Fibroblast of lung (primary cell): ENCODE measurements around the gene AK5. TPM values are rescaled to one million over a fixed set of nuclear protein-coding genes. Genes with fewer than 3 reads are reported as not detected.

Experiments used
- DNase-seq, 2 donors: peaks; one replicate each; pipeline versions ENCODE4 v3.0.0 to v3.0.0-alpha.2; 2010; ENCODE audit warnings: low read depth in 2 of 2
- H2AFZ ChIP-seq: 2 replicates; pipeline ENCODE4 v1.5.1; 2012; ENCODE audit warnings: low read length, control low read depth, inconsistent platforms
- H3K27ac ChIP-seq: 2 replicates; pipeline ENCODE4 v1.5.1; 2011; ENCODE audit warnings: low read length, control low read depth; ENCODE audit not compliant: insufficient read depth
- H3K27me3 ChIP-seq: 2 replicates; pipeline ENCODE4 v1.5.1; 2011; ENCODE audit warnings: mild to moderate bottlenecking, low read length; ENCODE audit not compliant: control insufficient read depth, insufficient read depth
- H3K36me3 ChIP-seq: 2 replicates; pipeline ENCODE4 v1.5.1; 2011; ENCODE audit warnings: low read length; ENCODE audit not compliant: control insufficient read depth, insufficient read depth
- H3K4me1 ChIP-seq: 2 replicates; pipeline ENCODE4 v1.5.1; 2011; ENCODE audit warnings: low read length; ENCODE audit not compliant: control insufficient read depth, insufficient read depth; ENCODE audit errors: extremely low read depth
- H3K4me2 ChIP-seq: 2 replicates; pipeline ENCODE4 v1.5.1; 2011; ENCODE audit warnings: low read length, control low read depth; ENCODE audit not compliant: insufficient read depth; ENCODE audit errors: extremely low read depth
- H3K4me3 ChIP-seq, 4 experiments: fragments of 200-600 bp in 1 of 4; sonication (generic) in 1 of 4; replicated peaks in 1 of 4; 2 replicates each; pipeline ENCODE4 v1.5.1; 2011 to 2016; ENCODE audit warnings: low read length in 4 of 4, low read depth in 3 of 4, mild to moderate bottlenecking in 3 of 4, control low read depth in 2 of 4, inconsistent platforms in 1 of 4, mixed read lengths in 1 of 4; ENCODE audit not compliant: insufficient read depth in 1 of 4; ENCODE audit errors: control extremely low read depth in 1 of 4
- H3K79me2 ChIP-seq: 2 replicates; pipeline ENCODE4 v1.5.1; 2012; ENCODE audit warnings: mild to moderate bottlenecking, low read length, inconsistent platforms; ENCODE audit not compliant: control insufficient read depth, insufficient read depth
- H3K9ac ChIP-seq: 2 replicates; pipeline ENCODE4 v1.5.1; 2011; ENCODE audit warnings: mild to moderate bottlenecking, low read length, control low read depth; ENCODE audit not compliant: insufficient read depth
- H3K9me3 ChIP-seq: 2 replicates; pipeline ENCODE4 v1.5.1; 2012; ENCODE audit warnings: low read depth, low read length; ENCODE audit not compliant: control insufficient read depth, insufficient read depth
- H4K20me1 ChIP-seq: 2 replicates; pipeline ENCODE4 v1.5.1; 2011; ENCODE audit warnings: low read length; ENCODE audit not compliant: control insufficient read depth, insufficient read depth; ENCODE audit errors: extremely low read depth
- EZH2 ChIP-seq: IDR thresholded peaks from 2 replicates; pipeline ENCODE4 v1.5.1; 2012; ENCODE audit warnings: low read length, control low read depth, mild to moderate bottlenecking; ENCODE audit errors: missing control alignments
- polyA plus RNA-seq, 2 donors: library from polyadenylated mRNA; depleted of rRNA in 1 of 2; stranded (reverse) in 1 of 2; unstranded in 1 of 2; fragments of >200 nt; gene quantifications; 2 replicates each; pipeline ENCODE4 v1.2.1, GENCODE V29; 2011 to 2012; ENCODE audit warnings: missing spikeins in 1 of 2
- total RNA-seq: library from RNA; depleted of rRNA; stranded (reverse); fragments of >200 nt; gene quantifications from 2 replicates; pipeline ENCODE4 v1.2.1, GENCODE V29; 2014
- TF ChIP-seq, protein P1 (sequence below), 2 donors: IDR thresholded peaks in 1 of 2; conservative IDR thresholded peaks in 1 of 2; 1 replicate in 1 of 2; 2 replicates in 1 of 2; pipeline ENCODE4 v1.5.1; 2011 to 2012; ENCODE audit warnings: low read length in 2 of 2, control low read depth in 1 of 2, inconsistent platforms in 1 of 2, low read depth in 1 of 2, mild to moderate bottlenecking in 1 of 2

Gene AK5
- total and polyA plus RNA-seq, 2 donors (not counting 1 experiment from before 2014, with no cell fraction given): 37.9 to 87.7 TPM

DNA sequence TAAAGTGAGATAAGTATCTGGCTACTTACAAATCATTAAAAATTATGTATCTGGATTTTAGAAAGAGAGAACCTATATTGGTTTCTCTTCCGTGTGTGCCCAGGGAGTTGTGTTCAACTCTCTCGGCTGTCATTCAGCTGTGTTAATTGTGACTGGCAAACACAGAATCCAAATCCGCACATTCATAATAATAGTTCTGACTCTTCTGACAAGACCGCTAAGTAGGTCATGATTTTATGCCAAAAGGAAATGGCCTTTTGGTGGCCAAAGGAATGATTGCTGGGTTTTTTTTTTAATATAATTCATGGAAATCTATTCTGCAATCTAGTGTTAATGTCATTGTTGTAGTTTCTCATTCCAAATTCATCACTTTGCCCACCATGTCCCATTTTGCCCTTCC, 110.7 kb downstream of the AK5 start:
- Histone ChIP-seq H4K20me1 (no peaks in the 10 kb centered on the region), H3K79me2 (no peaks in the 10 kb centered on the region), H2AFZ (no peak overlapping the region), H3K4me2 (no peak overlapping the region), H3K36me3 (no peaks in the 10 kb centered on the region), H3K9me3 (no peaks in the 10 kb centered on the region), H3K4me1 (peaks cover 3% of the 10 kb centered on the region), H3K27me3 (no peaks in the 10 kb centered on the region), H3K4me3 (no peak overlapping the region), H3K27ac (no peak overlapping the region), H3K9ac (no peak overlapping the region)
- no peak for TF ChIP-seq EZH2
- TF ChIP-seq, protein P1, sequence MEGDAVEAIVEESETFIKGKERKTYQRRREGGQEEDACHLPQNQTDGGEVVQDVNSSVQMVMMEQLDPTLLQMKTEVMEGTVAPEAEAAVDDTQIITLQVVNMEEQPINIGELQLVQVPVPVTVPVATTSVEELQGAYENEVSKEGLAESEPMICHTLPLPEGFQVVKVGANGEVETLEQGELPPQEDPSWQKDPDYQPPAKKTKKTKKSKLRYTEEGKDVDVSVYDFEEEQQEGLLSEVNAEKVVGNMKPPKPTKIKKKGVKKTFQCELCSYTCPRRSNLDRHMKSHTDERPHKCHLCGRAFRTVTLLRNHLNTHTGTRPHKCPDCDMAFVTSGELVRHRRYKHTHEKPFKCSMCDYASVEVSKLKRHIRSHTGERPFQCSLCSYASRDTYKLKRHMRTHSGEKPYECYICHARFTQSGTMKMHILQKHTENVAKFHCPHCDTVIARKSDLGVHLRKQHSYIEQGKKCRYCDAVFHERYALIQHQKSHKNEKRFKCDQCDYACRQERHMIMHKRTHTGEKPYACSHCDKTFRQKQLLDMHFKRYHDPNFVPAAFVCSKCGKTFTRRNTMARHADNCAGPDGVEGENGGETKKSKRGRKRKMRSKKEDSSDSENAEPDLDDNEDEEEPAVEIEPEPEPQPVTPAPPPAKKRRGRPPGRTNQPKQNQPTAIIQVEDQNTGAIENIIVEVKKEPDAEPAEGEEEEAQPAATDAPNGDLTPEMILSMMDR (conservative IDR thresholded peaks at IDR 0.05 in 1 of 2, IDR thresholded peaks at IDR 0.05 in 1 of 2; ENCODE audit: low read depth in 1 of 2, low read length in 2 of 2): no peak
- DNase-seq: no peak

DNA sequence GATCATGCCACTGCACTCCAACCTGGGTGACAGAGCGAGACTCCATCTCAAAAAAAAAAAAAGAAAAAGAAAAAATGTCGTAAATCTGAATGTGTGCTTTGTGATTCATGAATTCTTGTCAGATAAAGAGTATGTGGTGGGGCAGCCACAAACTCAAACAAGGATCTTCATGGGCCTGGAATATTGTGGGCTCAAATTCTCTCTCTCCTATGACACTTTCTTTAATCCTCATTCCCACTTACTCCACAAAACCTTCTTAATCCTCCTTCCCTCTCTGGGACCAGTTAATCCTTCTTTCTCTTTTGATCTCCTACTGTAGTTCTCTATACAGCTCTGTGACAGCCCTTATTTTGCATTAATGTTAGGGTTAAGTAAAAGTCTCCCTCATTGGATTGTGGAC, 112.3 kb downstream of the AK5 start:
- no peaks in the 10 kb centered on the region for H3K79me2 ChIP-seq
- H3K36me3 ChIP-seq: no peaks in the 10 kb centered on the region
- H3K4me1 ChIP-seq: peaks cover 2% of the 10 kb centered on the region
- no peak overlapping the region for H3K27ac ChIP-seq
- no peak overlapping the region for H3K4me3 ChIP-seq
- DNase-seq: peak in 1 of 2 donors; percentile 85
- no peak overlapping the region for H2AFZ ChIP-seq
- TF ChIP-seq, protein P1 (conservative IDR thresholded peaks at IDR 0.05 in 1 of 2, IDR thresholded peaks at IDR 0.05 in 1 of 2; ENCODE audit: low read depth in 1 of 2, low read length in 2 of 2): no peak
- TF ChIP-seq EZH2: no peak
- peak overlapping the region; percentile 32 for H3K4me2 ChIP-seq
- no peaks in the 10 kb centered on the region for H3K9me3 ChIP-seq
- H3K27me3 ChIP-seq: no peaks in the 10 kb centered on the region
- H4K20me1 ChIP-seq: no peaks in the 10 kb centered on the region
- no peak overlapping the region for H3K9ac ChIP-seq

DNA sequence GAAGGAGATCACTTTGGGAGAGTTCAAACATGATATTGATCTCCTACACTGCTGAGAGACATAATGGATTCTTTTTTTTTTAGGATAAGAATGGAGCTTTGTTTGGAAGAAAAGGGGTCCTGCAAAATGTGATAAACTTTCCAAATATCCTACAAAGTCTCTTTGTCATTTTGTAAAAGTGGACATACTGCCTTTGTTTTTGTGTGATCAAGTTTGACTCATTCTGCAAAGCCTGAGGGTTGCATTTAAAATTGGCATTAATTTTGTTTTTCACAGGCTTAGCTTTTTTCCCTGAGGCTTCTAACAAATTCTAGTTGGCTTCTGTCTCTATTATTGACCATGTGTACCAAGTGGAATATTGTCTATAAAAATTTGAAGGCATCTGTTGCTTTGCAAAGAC, 113.2 kb downstream of the AK5 start:
- H3K27ac ChIP-seq: no peak overlapping the region
- H3K9me3 ChIP-seq: no peaks in the 10 kb centered on the region
- peaks cover 2% of the 10 kb centered on the region for H3K4me1 ChIP-seq
- no peak for DNase-seq
- TF ChIP-seq, protein P1 (conservative IDR thresholded peaks at IDR 0.05 in 1 of 2, IDR thresholded peaks at IDR 0.05 in 1 of 2; ENCODE audit: low read depth in 1 of 2, low read length in 2 of 2): no peak
- TF ChIP-seq EZH2: no peak
- H2AFZ ChIP-seq: no peak overlapping the region
- no peaks in the 10 kb centered on the region for H3K36me3 ChIP-seq
- H3K27me3 ChIP-seq: no peaks in the 10 kb centered on the region
- H3K79me2 ChIP-seq: no peaks in the 10 kb centered on the region
- no peaks in the 10 kb centered on the region for H4K20me1 ChIP-seq
- H3K4me3 ChIP-seq: no peak overlapping the region
- no peak overlapping the region for H3K9ac ChIP-seq
- no peak overlapping the region for H3K4me2 ChIP-seq
